CMK (cell line): ENCODE results near the gene KCTD12.

Source experiments
- DNase-seq: peaks from one replicate; pipeline ENCODE4 v3.0.0-alpha.2; 2010; ENCODE audit warnings: low read depth

KCTD12 gene

DNA sequence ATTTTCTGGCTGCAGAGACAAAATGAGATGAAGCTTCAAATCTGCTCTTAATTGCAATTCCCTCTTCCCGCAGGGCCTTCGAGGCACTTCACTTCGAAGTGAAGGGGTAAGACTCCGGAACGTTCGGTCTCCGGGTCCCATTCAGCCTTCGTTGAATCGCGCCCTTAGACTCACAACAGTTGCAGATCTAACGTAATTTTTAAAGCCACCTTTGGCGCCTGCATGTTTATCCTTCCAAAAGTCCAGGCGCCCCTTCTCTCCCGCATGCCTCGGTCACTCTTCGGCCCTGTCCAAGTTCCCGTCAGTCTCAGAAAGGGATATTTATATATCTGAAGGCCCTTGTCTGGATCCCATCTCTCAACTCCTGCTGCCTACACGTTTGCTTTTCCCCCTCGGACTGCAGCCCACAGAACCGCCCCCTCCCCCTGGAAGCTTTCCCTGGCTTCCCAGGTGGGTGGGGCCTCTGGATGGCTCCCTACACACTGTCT lies 915 bp upstream of the KCTD12 start:
- no peak for DNase-seq

DNA sequence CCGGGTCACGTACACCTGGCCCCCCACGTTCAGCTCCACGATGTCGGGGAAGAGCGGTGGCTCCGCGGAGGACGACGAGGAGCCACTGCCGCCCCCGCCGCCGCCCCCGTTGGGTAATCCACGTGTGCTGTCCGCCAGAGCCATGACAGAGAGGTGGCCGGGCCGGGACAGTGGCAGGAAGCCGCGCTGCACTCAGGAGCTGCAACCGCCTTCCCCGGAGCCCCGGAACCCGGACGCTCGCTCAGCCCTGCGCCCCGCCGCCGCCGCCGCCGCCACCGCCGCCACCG lies 257 bp downstream of the KCTD12 start:
- no peak for DNase-seq

DNA sequence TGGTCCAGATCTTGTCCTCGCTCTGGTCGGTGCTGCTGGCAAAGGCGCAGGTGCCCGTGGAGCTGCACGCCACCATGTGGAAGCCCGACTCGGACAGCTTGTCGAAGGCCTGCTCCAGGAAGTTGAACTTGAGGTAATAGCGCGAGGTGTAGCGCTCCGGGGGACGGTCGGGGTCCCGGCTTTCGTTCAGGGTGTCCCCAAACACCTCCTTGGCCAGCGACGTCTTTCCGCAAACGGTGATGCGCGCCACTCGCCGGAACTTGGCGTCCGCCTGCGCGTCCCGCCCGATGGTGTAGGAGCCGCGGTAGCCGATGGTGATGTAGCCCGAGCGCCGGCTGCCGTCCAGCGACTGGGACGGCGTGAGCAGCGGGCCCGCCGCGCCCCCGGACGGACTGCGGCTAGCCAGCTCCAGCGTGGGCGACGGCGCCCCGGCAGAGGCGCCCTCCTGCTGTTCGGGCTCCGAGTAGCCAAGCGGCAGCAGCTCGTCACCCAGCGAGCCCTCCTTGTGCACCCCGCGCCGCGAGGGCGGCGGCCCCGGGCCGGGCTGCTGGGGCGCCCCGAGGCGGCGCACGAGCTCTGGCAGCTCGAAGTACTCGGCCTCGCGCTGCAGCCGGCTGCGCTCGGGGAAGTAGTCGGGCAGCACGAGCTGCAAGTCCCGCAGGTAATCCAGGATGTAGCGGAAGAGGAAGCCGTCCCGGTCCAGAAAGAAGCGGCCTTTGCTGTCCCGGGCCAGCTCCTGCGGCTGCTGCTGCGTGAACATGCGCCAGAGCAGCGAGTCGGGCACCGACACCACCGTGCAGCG lies 801 bp downstream of the KCTD12 start:
- DNase-seq: no peak

DNA sequence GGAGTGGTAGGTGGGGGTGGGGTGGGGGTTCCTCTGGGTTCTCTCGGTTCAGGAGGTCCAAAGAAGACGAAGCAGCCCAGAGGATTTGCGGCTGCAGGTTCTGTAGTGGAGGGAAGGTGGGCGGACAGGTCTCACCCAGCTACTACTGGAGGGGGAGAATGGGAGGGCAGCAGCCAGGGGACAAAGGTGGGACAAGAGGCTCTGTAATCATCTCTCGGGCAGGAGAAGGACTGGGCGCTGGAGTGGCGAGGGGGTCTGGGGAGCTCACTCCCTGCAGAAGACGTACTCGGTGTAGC lies 1.4 kb downstream of the KCTD12 start:
- no peak for DNase-seq

DNA sequence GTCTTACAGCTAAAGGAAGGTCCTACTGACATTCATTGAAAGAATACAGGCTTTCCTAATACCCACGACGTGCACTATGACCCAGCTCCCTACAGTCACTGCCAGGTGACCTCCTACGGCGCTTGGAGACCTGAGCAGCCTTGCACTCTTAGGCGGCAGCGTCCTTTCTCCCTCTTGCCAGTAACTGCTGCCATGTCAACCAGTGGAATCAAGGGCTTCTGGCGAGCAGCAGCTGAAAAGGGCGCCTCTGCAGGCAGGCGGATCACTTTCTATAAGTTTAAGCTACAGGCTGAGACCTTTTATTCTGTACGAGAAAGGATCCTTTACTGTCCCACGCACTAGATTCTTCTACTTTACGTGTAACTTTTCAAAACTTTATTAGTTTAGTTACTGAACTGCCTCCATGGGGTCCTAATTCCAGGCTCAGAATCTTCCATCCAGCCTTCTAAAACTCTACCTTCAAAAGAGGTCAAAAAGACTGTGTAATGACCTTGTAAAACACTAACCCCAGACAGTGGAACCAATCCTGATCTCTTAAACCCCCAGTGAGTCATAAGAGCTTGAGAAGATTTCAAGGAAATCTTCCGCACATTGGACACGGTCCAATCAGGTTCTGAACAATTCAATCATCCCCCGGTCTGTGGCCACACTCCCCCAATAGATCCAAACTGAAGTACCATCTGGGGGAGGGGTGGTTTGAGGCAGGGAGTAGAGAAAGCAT lies 1.9 kb downstream of the KCTD12 start:
- DNase-seq: no peak

DNA sequence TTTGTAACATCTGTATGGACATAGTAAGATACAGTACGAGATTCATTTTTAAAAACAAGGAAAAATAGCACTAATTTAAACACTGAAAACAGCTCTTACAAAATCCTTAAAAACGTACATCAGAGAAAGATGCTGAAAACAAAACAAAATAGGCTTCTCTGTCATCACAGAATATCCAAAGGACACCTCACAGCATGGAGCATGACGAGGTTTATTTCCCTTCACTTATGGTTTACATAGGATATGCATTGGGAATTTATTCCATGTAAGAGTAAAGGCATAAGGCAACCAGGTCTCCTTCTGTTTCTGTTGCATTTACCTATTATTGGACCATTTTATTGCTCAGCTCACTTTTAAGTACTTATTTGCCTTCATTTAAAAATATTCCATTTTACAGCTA lies 3.0 kb downstream of the KCTD12 start:
- DNase-seq: no peak

DNA sequence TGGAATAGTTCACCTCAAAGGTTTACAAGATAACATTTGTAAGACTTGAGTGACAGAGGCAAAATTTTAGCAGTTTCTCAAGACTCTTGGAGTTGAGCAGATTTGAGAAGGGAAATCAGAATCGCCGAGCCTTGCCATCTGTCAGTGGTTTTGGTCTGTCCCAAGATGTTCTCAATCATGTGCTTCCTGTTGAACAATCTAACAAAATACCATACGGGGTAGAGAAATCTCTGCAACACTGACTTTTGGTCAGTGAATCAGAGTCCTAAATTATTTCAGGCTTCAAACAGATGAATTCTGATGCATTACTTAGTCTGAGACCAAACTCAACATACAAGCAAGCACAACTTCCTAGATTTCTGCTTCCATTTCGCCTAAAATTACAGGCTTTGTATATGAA lies 3.8 kb downstream of the KCTD12 start:
- DNase-seq: no peak

DNA sequence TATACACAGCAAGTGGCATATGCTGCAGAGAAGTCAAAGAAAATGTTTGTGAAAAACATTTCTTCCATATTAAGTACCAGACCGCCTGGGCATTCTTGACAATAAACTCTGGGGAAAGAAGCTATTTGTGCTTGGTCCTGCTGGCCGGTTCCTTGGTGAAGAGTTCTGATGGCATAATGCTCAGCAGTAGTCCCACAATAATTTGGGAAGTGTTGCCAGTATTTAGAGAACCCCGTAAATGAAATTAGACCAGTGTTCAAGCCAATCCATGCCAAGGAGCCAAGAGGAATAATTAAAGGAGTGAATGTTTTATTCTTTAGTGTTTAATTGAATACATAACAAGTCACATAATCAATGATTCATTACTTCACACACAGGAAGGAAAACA lies 6.3 kb downstream of the KCTD12 start:
- no peak for DNase-seq

DNA sequence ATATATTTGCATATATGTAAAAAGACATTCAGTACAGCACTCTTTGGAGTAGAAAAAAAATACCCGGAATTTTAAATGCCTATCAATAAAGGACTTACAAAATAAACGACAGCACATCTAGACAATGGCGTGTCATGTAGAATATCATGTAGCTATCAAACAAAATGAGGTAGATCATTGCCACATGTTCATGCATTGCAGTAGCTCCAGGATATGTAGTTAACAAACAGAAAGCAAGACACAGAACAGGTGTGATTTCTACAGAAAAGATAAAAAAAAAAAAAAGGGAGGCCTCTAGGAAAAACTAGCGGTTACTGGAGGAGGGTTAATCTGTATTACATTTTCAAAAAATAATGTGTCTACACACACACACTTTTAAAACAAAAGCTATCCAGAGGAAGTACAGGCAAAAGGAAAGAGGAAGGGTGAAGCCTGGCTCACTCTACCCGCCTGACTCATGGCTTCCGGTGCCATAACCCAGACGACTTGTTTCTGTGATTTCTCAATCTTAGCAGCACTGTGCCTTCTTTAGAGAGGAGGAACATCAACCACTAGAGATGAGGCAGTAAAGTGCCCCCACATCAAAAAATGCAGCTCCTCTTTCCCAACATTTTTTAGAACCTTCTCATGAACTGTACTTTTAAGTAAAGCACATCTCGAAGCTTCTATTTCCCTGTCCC lies 6.9 kb downstream of the KCTD12 start:
- no peak for DNase-seq

DNA sequence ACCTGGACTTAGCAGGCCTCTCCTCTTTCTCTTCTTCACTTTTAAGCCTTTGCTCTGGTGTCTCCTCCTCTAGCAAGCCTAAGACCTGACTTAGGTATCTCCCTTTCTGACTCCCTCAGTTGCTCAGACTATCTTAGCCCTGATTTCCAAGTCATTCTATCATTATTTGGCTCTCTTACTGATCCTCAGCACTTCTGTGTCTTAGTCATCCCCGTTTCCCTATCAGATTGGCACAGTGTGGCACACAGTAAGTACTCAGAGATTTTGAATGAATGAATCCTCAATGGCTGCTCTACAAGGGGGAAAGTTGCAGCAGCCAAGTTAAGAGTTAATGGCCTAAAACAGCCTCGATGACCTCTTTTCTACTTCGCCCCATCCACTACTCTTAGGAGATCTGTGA lies 8.2 kb downstream of the KCTD12 start:
- no peak for DNase-seq

DNA sequence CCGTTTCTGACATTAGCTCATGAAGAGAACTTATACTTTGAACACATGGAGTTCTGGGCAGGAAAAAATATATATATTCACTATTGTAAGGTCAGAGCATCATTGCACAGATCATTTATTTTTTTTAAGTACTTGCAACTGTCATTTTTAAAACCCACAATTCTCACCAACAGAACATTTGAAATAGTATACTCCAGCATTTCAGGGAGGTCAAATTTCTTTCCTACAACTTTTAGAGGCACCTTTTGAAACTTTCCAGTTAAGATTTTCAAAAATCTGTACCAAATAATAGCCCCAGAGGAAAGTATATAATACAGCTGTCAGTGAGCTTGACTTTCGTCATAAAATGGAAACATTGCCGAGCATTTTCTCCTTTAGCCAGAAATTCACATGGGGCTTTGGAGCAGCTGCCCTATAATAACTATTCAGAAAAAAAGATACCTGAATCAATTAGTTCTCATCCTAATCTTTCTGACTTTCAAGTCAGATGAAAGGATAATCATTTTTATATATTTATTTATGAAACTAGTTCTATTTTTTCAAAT lies 10.9 kb downstream of the KCTD12 start:
- no peak for DNase-seq

DNA sequence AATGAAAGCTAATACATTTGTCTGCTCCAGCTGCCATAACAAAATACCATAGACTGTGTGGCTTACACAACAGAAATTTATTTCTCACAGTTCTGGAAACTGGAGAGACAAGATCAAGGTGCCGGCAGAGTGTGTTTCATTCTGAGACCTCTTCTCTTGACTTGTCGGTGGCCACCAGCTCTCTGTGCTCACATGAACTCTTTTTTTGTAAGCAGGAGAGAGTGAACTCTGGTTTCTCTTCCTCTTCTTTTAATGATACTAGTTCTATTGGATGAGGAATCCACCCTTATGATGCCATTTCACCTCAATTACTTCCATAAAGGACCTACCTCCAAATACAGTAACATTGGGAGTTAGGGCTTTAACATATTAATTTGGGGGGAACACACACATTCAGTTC lies 11.7 kb downstream of the KCTD12 start:
- DNase-seq: no peak

DNA sequence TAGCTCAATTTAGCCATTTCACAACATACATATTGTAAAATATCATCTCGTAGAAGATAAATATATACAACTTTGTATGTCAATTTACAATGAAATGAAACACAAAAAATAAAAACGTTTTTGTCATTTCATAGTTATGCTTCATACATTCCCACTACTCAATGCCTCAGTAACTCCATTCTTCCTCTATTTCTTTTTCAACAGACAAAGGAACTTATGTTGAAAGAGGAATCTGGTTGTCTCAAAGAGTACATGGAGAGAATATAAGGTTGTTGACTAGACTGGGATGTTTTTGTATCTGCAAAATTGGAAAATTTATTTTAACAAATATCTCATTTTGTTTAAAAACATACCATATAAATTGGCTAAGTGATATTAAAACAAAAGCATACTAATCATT lies 12.8 kb downstream of the KCTD12 start:
- DNase-seq: no peak

DNA sequence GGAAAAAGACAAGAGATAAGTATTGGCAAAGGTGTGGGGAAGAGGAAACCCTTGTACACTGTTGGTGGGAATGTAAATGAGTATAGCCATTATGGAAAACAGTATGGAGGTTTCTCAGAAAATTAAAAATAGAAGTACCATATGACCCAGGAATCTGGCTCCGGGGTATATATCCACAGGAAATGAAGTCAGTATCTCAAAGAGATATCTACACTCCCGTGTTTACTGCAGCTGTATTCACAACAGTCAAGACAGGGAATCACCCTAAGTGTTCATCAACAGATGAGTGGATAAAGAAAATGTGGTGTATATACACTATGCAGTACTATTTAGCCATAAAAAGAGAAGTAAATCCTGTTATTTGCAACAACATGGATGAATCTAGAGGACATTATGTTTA lies 13.5 kb downstream of the KCTD12 start:
- no peak for DNase-seq

DNA sequence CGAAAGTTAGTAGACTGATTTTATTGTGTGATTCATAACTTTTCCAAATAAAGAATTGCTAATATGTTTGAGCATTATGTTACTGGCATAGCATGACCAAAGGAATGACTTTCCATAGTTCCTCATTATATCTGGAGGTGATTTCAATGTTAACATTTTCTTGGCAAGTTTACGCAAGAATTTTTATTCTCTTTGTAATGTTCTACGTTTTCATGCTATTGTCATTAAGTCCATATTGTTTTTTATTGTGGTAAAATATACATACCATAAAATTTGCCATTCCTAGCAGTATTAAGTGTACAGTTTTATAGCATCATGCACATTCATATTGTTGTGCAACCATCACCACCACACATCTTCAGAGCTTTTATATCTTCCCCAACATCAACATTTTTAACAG lies 14.8 kb downstream of the KCTD12 start:
- no peak for DNase-seq

DNA sequence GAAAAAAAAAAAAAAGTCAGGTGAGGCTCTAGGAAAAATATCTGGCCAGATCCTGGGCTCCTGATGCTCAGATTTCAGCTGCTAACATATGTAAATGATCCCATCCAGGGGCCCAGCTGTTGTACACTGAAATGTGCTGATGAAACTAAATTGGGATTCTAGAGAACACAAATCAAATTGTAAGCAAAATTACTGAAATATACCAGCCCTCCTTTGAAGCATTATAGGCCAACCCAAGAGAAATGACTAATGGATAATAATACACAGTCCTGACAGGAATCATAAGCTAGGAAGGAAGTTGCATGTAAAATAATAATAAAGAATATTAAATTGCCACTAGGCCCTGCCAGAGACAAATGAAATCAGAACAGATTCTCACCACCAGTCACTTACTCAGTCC lies 17.8 kb downstream of the KCTD12 start:
- no peak for DNase-seq

DNA sequence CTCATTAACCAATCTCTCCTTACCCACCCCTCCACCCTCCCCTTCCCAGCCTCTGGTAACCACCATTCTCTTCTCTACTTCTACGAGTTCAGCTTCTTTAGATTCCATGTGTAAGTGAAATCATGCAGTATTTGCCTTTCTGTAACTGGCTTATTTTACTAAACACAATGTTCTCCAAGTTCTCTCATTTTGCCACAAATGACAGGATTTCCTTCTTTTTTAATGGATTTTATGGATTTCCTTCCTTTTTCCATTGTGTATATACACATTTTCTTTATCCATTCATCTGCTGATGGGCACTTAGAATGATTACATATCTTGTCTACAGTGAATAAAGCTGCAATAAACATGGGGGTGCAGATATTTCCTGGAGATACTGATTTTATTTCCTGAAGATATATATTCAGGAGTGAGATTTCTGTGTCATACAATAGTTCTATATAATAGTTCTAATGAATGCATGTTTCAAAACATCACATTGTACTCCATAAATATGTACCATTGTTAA lies 20.2 kb downstream of the KCTD12 start:
- no peak for DNase-seq

DNA sequence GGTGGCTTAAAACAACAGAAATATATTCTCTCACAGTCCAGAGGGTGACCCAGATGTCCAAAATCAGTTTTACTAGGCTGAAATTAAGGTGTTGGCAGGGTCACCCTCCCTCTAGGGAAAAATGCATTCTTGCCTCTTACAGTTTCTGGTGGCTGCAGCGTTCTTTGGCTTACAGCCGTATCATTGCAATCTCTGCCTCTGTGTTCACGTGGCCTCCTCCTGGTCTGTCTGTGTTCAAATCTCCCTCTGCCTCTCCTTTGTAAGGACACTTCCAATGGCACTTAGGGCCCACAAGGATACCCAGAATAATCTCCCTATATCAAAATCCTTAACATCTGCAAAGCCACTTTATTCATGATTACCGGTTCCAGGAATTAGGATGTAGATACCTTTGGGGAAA lies 21.1 kb downstream of the KCTD12 start:
- DNase-seq: no peak

DNA sequence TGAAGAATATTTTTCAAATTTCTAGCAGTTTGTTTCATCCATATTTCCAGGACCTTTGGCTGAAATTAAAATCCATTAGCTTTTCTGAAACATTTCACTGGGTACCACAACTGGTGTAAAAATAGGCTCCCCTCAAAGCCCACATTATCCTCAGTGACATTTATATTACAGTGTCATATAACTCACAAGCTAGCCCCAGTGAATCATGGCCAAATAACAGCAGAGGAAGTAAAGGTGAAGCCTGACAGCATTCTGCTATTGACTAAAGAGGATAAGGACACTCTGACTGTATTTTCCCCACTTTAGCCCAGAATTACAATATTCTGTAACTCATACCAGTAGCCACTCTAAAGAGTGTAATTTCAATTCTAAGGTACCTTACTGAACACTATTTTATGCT lies 21.9 kb downstream of the KCTD12 start:
- DNase-seq: no peak

DNA sequence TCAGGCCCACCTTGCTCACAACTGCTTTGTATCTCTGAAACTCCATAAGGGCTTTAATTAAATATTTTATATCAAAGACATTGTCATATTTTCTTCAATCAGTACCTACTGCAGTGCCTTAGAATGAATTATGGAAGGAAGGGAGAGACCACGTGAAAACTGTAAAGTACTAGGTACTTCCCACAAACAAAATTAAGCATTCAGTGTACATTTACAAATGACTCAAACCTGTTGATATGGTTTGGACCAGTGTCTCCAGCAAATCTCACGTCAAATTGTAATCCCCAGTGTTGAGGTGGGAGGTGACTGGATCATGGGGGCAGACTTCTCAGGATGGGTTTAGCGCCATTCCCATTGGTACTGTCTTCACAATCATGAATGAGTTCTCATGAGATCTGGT lies 23.2 kb downstream of the KCTD12 start:
- DNase-seq: no peak

DNA sequence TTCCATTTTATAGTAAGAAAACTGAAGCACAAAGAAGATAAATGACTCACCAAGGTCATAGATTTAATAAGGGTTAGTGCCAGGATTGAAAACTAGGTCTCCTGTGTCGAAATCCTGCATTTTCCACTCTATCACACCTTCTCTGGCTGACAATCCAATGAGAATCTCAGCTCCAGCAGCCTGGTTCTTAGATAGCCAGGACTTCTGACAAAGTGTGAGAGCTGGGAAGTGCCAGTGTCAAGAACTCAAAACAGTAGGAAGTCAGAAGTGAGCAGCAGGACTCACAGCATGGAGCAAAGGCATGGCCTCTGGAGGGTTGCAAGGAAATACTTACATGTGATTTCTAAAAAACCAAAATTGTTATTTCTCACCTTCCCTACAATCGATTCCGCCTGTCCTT lies 24.3 kb downstream of the KCTD12 start:
- DNase-seq: no peak

DNA sequence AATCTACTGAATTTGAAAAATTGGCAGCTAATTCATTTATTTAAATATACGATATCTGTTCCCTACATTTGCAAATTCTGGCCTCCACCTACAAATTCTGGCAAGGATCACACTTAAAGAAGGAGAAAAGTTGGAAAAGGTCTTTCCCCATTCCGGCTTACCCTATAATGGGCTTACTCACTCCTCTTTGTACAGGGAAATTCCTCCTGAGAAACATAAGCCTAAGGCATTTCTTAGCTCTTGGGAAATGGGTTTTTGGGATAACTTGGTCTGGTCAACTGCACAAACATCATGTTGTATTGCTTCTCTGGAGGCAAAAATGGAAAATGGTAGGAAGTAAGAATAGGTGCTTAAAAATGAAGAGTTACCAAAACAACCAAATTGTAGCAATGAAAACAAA lies 25.5 kb downstream of the KCTD12 start:
- DNase-seq: no peak

DNA sequence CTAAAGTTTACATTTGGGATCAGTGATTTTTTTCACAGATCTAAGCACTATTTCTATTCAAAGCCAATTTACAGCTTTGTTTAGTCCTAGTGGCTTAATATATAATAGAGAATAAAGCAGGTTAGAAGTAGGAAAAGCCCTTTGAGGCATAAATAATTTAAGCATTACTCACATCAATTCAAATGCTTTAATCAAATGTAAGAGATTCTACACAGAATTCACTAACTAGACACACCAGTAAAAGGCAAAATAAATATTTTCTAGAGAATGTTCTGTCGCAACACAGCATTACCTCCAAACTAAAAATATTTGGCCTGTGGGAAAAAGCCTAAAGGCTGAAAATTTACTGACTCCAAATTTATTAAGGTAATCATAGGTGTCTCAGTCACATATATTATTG lies 31.3 kb downstream of the KCTD12 start:
- no peak for DNase-seq
